ENCODE data around the gene ANKRD55.

GRCh38 chr5:56108246-56108645 is 124.9 kb downstream of the ANKRD55 start:
- TF ChIP-seq CTCF (IDR thresholded peaks at IDR 0.05) (no peak), POLR2A (IDR thresholded peaks at IDR 0.05) (no peak)

All from tibial nerve (tissue), 3 donors.